Endothelial cell of umbilical vein (primary cell): Measurements from ENCODE around the gene ESAM. TPM values are rescaled to one million over a fixed set of nuclear protein-coding genes. Genes with fewer than 3 reads are reported as not detected.

Experiments used
- BruUV-seq: library from RNA; stranded (reverse); fragments of 400-500 nt; replicated peaks from 2 replicates; lab custom pipeline; 2021; lab: Mats Ljungman, UMichigan
- CTCF ChIA-PET: fragments of 300-600, 350-600 bp; sonication (Branson Sonifier 250); formaldehyde crosslinking; loops from one replicate; lab custom pipeline; 2021; ENCODE audit warnings: antibody characterized with exemption, inconsistent platforms; lab: Charles Lee
- POLR2A ChIA-PET: fragments of 300-600, 350-600 bp; sonication (Branson Sonifier 250); formaldehyde crosslinking; loops from one replicate; lab custom pipeline; 2021; ENCODE audit warnings: antibody characterized with exemption, inconsistent platforms; lab: Charles Lee
- DNase-seq: peaks from one replicate; pipeline ENCODE4 v3.0.0-alpha.2; 2011; ENCODE audit warnings: low read depth, low spot score
- FAIRE-seq: peaks from 2 replicates; lab custom pipeline; 2011; peaks lifted over from hg19 to GRCh38; lab: Jason Lieb, UNC
- H2AFZ ChIP-seq: 2 replicates; pipeline ENCODE4 v1.6.0; 2012; ENCODE audit warnings: low read depth, low read length, control low read depth, inconsistent platforms
- H3K27ac ChIP-seq: 2 replicates; pipeline ENCODE4 v1.5.1; 2011; ENCODE audit warnings: low read depth, mild to moderate bottlenecking, control low read depth, low read length, moderate library complexity; ENCODE audit not compliant: insufficient read depth
- H3K27me3 ChIP-seq, 2 experiments: 2 replicates each; pipeline versions ENCODE4 v1.6.0 to v1.6.1; 2011; ENCODE audit warnings: low read length in 2 of 2, mixed read lengths in 1 of 2; ENCODE audit not compliant: control insufficient read depth in 2 of 2, insufficient read depth in 2 of 2
- H3K36me3 ChIP-seq, 2 experiments: 2 replicates in 1 of 2; 3 replicates in 1 of 2; pipeline ENCODE4 v1.5.1; 2011; ENCODE audit warnings: low read length in 2 of 2, mild to moderate bottlenecking in 1 of 2, moderate library complexity in 1 of 2; ENCODE audit not compliant: control insufficient read depth in 2 of 2, insufficient read depth in 2 of 2; ENCODE audit errors: extremely low read depth in 1 of 2
- H3K4me1 ChIP-seq: 3 replicates; pipeline ENCODE4 v1.5.1; 2011; ENCODE audit warnings: mild to moderate bottlenecking, low read length; ENCODE audit not compliant: control insufficient read depth, insufficient read depth; ENCODE audit errors: extremely low read depth
- H3K4me2 ChIP-seq: 2 replicates; pipeline ENCODE4 v1.6.1; 2011; ENCODE audit warnings: low read length, control low read depth, mixed read lengths; ENCODE audit not compliant: insufficient read depth
- H3K4me3 ChIP-seq, 3 experiments: fragments of 200-600 bp in 1 of 3; sonication (generic), shearing (Covaris generic) in 1 of 3; replicated peaks in 1 of 3; 2 replicates each; pipeline ENCODE4 v1.5.1; 2011 to 2016; ENCODE audit warnings: control low read depth in 3 of 3, low read length in 3 of 3, mild to moderate bottlenecking in 2 of 3, inconsistent platforms in 1 of 3, low read depth in 1 of 3, moderate library complexity in 1 of 3; ENCODE audit not compliant: insufficient read depth in 1 of 3
- H3K79me2 ChIP-seq: 2 replicates; pipeline ENCODE4 v1.6.0; 2012; ENCODE audit warnings: low read length, inconsistent platforms; ENCODE audit not compliant: control insufficient read depth, insufficient read depth
- H3K9ac ChIP-seq: replicated peaks from 2 replicates; pipeline ENCODE3; 2011; ENCODE audit warnings: low read length, control low read depth; ENCODE audit not compliant: insufficient read depth; ENCODE audit errors: extremely low read depth
- H3K9me1 ChIP-seq: replicated peaks from 3 replicates; pipeline ENCODE4 v1.6.0; 2011; ENCODE audit warnings: mild to moderate bottlenecking, low read length; ENCODE audit not compliant: control insufficient read depth, insufficient read depth; ENCODE audit errors: extremely low read depth
- H3K9me3 ChIP-seq: replicated peaks from 2 replicates; pipeline ENCODE4 v1.5.1; 2012; ENCODE audit warnings: low read length, inconsistent platforms; ENCODE audit not compliant: control insufficient read depth, insufficient read depth
- H4K20me1 ChIP-seq: replicated peaks from 2 replicates; pipeline ENCODE3; 2011; ENCODE audit warnings: mild to moderate bottlenecking, low read length; ENCODE audit not compliant: control insufficient read depth, insufficient read depth; ENCODE audit errors: extremely low read depth
- CTCF ChIP-seq, 2 donors: IDR thresholded peaks; 1 replicate in 1 of 2; 2 replicates in 1 of 2; pipeline ENCODE4 v1.5.1; 2011; ENCODE audit warnings: low read length in 2 of 2, mild to moderate bottlenecking in 2 of 2, moderate library complexity in 2 of 2, control low read depth in 1 of 2, inconsistent platforms in 1 of 2, low read depth in 1 of 2; ENCODE audit not compliant: insufficient read depth in 1 of 2; ENCODE audit errors: extremely low read depth in 1 of 2
- EZH2 ChIP-seq: IDR thresholded peaks from 2 replicates; pipeline ENCODE4 v1.6.1; 2012; ENCODE audit warnings: borderline replicate concordance, low read depth, mild to moderate bottlenecking, moderate library complexity, low read length, inconsistent platforms; ENCODE audit not compliant: severe bottlenecking
- FOS ChIP-seq: IDR thresholded peaks from 2 replicates; pipeline ENCODE4 v1.6.1; 2011; ENCODE audit warnings: mild to moderate bottlenecking, low read length, moderate library complexity, borderline replicate concordance; ENCODE audit not compliant: insufficient read depth
- GATA2 ChIP-seq: IDR thresholded peaks from 2 replicates; pipeline ENCODE4 v1.7.0; 2011; ENCODE audit warnings: low read depth, mild to moderate bottlenecking, moderate library complexity, mixed read lengths, low read length; ENCODE audit not compliant: insufficient read length, insufficient read depth
- JUN ChIP-seq: IDR thresholded peaks from 2 replicates; pipeline ENCODE4 v1.6.1; 2011; ENCODE audit warnings: borderline replicate concordance, low read depth; ENCODE audit not compliant: insufficient read length, insufficient read depth
- MAX ChIP-seq: IDR thresholded peaks from 2 replicates; pipeline ENCODE4 v1.6.1; 2011; ENCODE audit not compliant: insufficient read depth, insufficient read length
- MYC ChIP-seq: IDR thresholded peaks from one replicate; pipeline ENCODE4 v1.6.1; 2011; ENCODE audit warnings: mild to moderate bottlenecking, low read depth, low read length
- POLR2A ChIP-seq: IDR thresholded peaks from 2 replicates; pipeline ENCODE4 v1.6.1; 2012; ENCODE audit warnings: low read depth, mild to moderate bottlenecking, control low read depth, low read length
- POLR2AphosphoS5 ChIP-seq: IDR thresholded peaks from 2 replicates; pipeline ENCODE4 v1.6.1; 2012; ENCODE audit warnings: low read depth, mild to moderate bottlenecking, control low read depth, low read length, moderate library complexity; ENCODE audit not compliant: insufficient read depth
- dilution Hi-C: fragments of 300-500 bp; cut with MboI; formaldehyde crosslinking; loops from one replicate; pipeline ENCODE4 v1.15.0; 2019; ENCODE audit warnings: low sequenced_read_pairs; ENCODE audit not compliant: extremely low pct_ligation_motif_present
- intact Hi-C: fragments of 100-400 bp; cut with micrococcal nuclease; formaldehyde crosslinking; loops from one replicate; pipeline ENCODE4 v1.10.0; 2022
- polyA plus RNA-seq, 4 experiments: library from polyadenylated mRNA; depleted of rRNA in 3 of 4; stranded (reverse) in 3 of 4; unstranded in 1 of 4; fragments of >200 nt; gene quantifications; 2 replicates each; pipeline versions ENCODE4 v1.2.1 to v1.2.3, GENCODE V29; 2011 to 2012; ENCODE audit warnings: missing spikeins in 1 of 4
- total RNA-seq: library from RNA; stranded (reverse); gene quantifications from 2 replicates; pipeline ENCODE4 v1.2.3, GENCODE V29; 2021

ESAM gene
- total and polyA plus RNA-seq, 2 donors (not counting 3 experiments of a cell fraction or from before 2014, with no cell fraction given) = 273 to 383 TPM

DNA sequence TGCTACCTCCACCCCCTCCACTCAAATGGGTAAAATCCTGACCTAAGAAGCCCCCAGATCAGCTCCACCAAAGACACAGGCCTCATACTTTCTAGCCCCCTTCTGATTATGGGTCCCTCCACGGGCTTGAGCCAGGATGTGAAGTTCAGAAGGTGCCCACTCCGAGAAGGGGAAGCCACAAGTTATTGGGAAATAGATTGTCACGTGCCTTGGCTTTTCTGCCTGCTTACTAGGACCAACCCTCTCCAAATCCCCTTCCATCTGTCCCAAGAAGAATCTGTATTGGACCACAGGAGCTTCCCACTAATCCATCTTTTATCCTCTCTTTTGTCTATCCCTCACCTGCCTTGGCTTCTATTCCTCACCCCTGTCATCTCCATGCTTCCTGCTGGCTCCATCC is 25.4 kb downstream of the ESAM start:
- no peak for TF ChIP-seq MAX
- Histone ChIP-seq H3K79me2 (peaks cover 2% of the 10 kb centered on the region), H3K27me3 (peaks cover 7 to 8% of the 10 kb centered on the region in 2 experiments), H2AFZ (no peak overlapping the region), H3K27ac (no peak overlapping the region), H3K4me2 (no peak overlapping the region), H3K9ac (no peak overlapping the region), H3K36me3 (no peaks in the 10 kb centered on the region), H3K4me1 (peaks cover 13% of the 10 kb centered on the region), H4K20me1 (no peaks in the 10 kb centered on the region), H3K9me1 (no peaks in the 10 kb centered on the region), H3K4me3 (no peak overlapping the region), H3K9me3 (no peaks in the 10 kb centered on the region)
- dilution Hi-C loops (no loop called here), intact Hi-C loops (no loop called here)
- no TSS peak for BruUV-seq
- CTCF ChIA-PET = interaction anchor here (0.7 to 3.4 kb wide), 6 partner anchors 10 to 124 kb away, joined by 3 to 9 read pairs (median 4); no protein-coding TSS in a partner anchor
- POLR2A ChIA-PET = no interaction called here
- DNase-seq (no peak), FAIRE-seq (no peak)

GRCh38 chr11:124732230-124732629 is 29.9 kb downstream of the ESAM start:
- no peak for TF ChIP-seq POLR2AphosphoS5
- TF ChIP-seq POLR2A = no peak
- TF ChIP-seq MAX = no peak
- no peak for TF ChIP-seq EZH2
- TF ChIP-seq JUN = no peak
- no peak for TF ChIP-seq GATA2
- TF ChIP-seq MYC = no peak
- TF ChIP-seq FOS = no peak
- TF ChIP-seq CTCF (IDR thresholded peaks at IDR 0.05; ENCODE audit: extremely low read depth in 1 of 2, insufficient read depth in 1 of 2, low read depth in 1 of 2, low read length in 2 of 2) = no peak
- peaks cover 4% of the 10 kb centered on the region for H3K4me1 ChIP-seq
- no peak overlapping the region for H3K4me2 ChIP-seq
- FAIRE-seq (no peak), DNase-seq (no peak)
- no peaks in the 10 kb centered on the region for H3K79me2 ChIP-seq
- peaks cover 7 to 8% of the 10 kb centered on the region in 2 experiments for H3K27me3 ChIP-seq
- POLR2A ChIA-PET = no interaction called here
- H2AFZ ChIP-seq = no peak overlapping the region
- intact Hi-C loops = no loop called here
- H3K4me3 ChIP-seq = no peak overlapping the region
- CTCF ChIA-PET = interaction anchor here (0.6 to 1.0 kb wide), 2 partner anchors 47 to 315 kb away, joined by 3 read pairs; no protein-coding TSS in a partner anchor
- no peaks in the 10 kb centered on the region for H3K9me3 ChIP-seq
- H3K36me3 ChIP-seq = no peaks in the 10 kb centered on the region
- H3K9me1 ChIP-seq = no peaks in the 10 kb centered on the region
- H3K27ac ChIP-seq = no peak overlapping the region
- BruUV-seq = no TSS peak
- no peaks in the 10 kb centered on the region for H4K20me1 ChIP-seq
- dilution Hi-C loops = no loop called here
- H3K9ac ChIP-seq = no peak overlapping the region
